Gastrocnemius medialis (tissue), 4 donors: ENCODE data around the gene TMPRSS4.

ENCODE experiments used
- POLR2A ChIP-seq, 2 donors: fragments of 450-650 bp; IDR thresholded peaks; one replicate each; pipeline ENCODE4 v1.6.1; 2017; ENCODE audit warnings: antibody characterized with exemption in 2 of 2, mild to moderate bottlenecking in 2 of 2, moderate library complexity in 2 of 2
- TF ChIP-seq, protein P1 (sequence below), 5 experiments: fragments of 450-650 bp in 3 of 5; fragments of 200-600 bp in 2 of 5; sonication (generic) in 2 of 5; IDR thresholded peaks in 4 of 5; conservative IDR thresholded peaks in 1 of 5; 1 replicate in 4 of 5; 2 replicates in 1 of 5; pipeline ENCODE4 v1.5.1; 2016 to 2019; ENCODE audit warnings: antibody characterized with exemption in 5 of 5, mild to moderate bottlenecking in 3 of 5, moderate library complexity in 3 of 5

GRCh38 chr11:118129471-118130172 is 52.7 kb downstream of the TMPRSS4 start:
- no peak for TF ChIP-seq POLR2A (IDR thresholded peaks at IDR 0.05)
- TF ChIP-seq, protein P1, sequence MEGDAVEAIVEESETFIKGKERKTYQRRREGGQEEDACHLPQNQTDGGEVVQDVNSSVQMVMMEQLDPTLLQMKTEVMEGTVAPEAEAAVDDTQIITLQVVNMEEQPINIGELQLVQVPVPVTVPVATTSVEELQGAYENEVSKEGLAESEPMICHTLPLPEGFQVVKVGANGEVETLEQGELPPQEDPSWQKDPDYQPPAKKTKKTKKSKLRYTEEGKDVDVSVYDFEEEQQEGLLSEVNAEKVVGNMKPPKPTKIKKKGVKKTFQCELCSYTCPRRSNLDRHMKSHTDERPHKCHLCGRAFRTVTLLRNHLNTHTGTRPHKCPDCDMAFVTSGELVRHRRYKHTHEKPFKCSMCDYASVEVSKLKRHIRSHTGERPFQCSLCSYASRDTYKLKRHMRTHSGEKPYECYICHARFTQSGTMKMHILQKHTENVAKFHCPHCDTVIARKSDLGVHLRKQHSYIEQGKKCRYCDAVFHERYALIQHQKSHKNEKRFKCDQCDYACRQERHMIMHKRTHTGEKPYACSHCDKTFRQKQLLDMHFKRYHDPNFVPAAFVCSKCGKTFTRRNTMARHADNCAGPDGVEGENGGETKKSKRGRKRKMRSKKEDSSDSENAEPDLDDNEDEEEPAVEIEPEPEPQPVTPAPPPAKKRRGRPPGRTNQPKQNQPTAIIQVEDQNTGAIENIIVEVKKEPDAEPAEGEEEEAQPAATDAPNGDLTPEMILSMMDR (IDR thresholded peaks at IDR 0.05 in 4 of 5, conservative IDR thresholded peaks at IDR 0.05 in 1 of 5): no peak
